Stomach smooth muscle (tissue), 2 donors: ENCODE data around the gene ZDHHC11.
"Not testable (repeated sequence)": the region's sequence is repeated elsewhere in the genome, so short reads cannot be mapped to it uniquely, and the experiment has no call there.

Experiments
- H3K27ac ChIP-seq: one replicate; pipeline ENCODE4 v1.7.0; 2013; ENCODE audit warnings: mild to moderate bottlenecking, low read length, inconsistent platforms
- H3K27me3 ChIP-seq, 2 donors: one replicate each; pipeline ENCODE4 v1.7.0; 2013; ENCODE audit warnings: low read length in 2 of 2; ENCODE audit not compliant: insufficient read depth in 2 of 2, control insufficient read depth in 1 of 2
- H3K36me3 ChIP-seq, 2 donors: one replicate each; pipeline ENCODE4 v1.7.0; 2013; ENCODE audit warnings: low read length in 2 of 2; ENCODE audit not compliant: control insufficient read depth in 2 of 2, insufficient read depth in 2 of 2
- H3K4me1 ChIP-seq: one replicate; pipeline ENCODE4 v1.7.0; 2013; ENCODE audit warnings: low read length; ENCODE audit not compliant: control insufficient read depth, insufficient read depth
- H3K4me3 ChIP-seq, 2 donors: one replicate each; pipeline ENCODE4 v1.7.0; 2013; ENCODE audit warnings: low read length in 2 of 2
- H3K9ac ChIP-seq, 2 donors: one replicate each; pipeline ENCODE4 v1.7.0; 2013; ENCODE audit warnings: low read length in 2 of 2, mild to moderate bottlenecking in 1 of 2
- H3K9me3 ChIP-seq, 2 donors: one replicate each; pipeline ENCODE4 v1.7.0; 2013; ENCODE audit warnings: low read length in 2 of 2; ENCODE audit not compliant: control insufficient read depth in 2 of 2
- donor health status: healthy.
- donor health status: Pancreatic carcinoma.

ZDHHC11 gene

GRCh38 chr5:757931-758697 lies 92.7 kb downstream of the ZDHHC11 start:
- Histone ChIP-seq H3K27me3 (no peaks in the 10 kb centered on the region), H3K4me3 (peak overlapping the region in 1 of 2 donors; percentile 60), H3K9me3 (no peaks in the 10 kb centered on the region), H3K36me3 (no peaks in the 10 kb centered on the region), H3K9ac (peak overlapping the region in 1 of 2 donors; percentile 13), H3K4me1 (peaks cover 34% of the 10 kb centered on the region), H3K27ac (peak overlapping the region; percentile 67)

GRCh38 chr5:757346-757930 lies 93.3 kb downstream of the ZDHHC11 start:
- peak overlapping the region in 1 of 2 donors; percentile 29 for H3K4me3 ChIP-seq
- no peaks in the 10 kb centered on the region for H3K9me3 ChIP-seq
- H3K27me3 ChIP-seq: no peaks in the 10 kb centered on the region
- H3K36me3 ChIP-seq: no peaks in the 10 kb centered on the region
- no peak overlapping the region for H3K27ac ChIP-seq
- H3K9ac ChIP-seq: no peak overlapping the region
- H3K4me1 ChIP-seq: peaks cover 34% of the 10 kb centered on the region

DNA sequence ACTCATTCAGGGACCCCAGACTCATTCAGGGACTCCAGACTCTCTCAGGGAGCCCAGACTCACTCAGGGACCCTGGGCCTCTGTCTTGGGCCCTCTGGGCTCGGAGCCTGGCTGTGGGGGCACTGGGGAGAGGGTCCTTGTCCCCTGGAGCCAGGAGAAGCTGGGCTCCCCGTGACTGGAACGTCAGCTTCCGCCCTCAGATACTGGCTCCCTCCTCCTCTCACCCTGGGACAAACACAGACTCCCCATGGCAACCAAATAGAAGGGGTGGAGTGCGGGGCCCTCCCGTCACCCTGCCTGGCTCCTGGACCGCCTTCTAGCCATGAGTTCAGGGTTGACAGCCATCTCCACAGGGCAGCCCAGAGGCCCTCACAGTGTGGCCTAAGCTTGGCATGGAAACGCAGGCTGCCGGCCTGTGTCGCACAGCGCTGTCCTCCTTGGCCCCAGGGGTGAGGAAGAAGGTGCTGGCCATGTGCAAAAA lies 93.9 kb downstream of the ZDHHC11 start:
- H3K9me3 ChIP-seq: no peaks in the 10 kb centered on the region
- H3K9ac ChIP-seq: peak overlapping the region; percentile 36 to 48
- peaks cover 34% of the 10 kb centered on the region for H3K4me1 ChIP-seq
- H3K4me3 ChIP-seq: peak overlapping the region in 1 of 2 donors; percentile 35
- no peak overlapping the region for H3K27ac ChIP-seq
- H3K36me3 ChIP-seq: no peaks in the 10 kb centered on the region
- no peaks in the 10 kb centered on the region for H3K27me3 ChIP-seq

DNA sequence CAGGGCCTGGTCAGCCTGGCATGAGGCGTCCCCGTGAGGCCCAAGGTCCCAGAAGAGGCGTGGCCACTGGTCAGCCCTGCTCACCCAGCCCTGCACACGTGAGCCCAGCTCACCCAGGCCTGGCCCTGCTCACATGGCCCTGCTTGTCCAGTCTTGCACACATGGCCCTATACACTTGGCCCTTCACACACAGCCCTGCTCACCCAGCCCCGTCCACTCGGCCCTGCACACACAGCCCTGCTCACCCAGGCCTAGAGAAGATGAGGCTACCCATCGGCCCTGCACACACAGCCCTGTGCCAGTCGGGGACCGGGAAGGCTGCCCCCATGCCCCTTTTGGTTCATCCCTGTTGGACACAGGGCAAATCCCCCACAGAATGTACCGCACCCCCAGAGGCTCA lies 94.6 kb downstream of the ZDHHC11 start:
- H3K4me3 ChIP-seq: no peak overlapping the region
- no peak overlapping the region for H3K9ac ChIP-seq
- no peak overlapping the region for H3K27ac ChIP-seq
- H3K4me1 ChIP-seq: peaks cover 34% of the 10 kb centered on the region
- no peaks in the 10 kb centered on the region for H3K36me3 ChIP-seq
- H3K9me3 ChIP-seq: no peaks in the 10 kb centered on the region
- no peaks in the 10 kb centered on the region for H3K27me3 ChIP-seq

DNA sequence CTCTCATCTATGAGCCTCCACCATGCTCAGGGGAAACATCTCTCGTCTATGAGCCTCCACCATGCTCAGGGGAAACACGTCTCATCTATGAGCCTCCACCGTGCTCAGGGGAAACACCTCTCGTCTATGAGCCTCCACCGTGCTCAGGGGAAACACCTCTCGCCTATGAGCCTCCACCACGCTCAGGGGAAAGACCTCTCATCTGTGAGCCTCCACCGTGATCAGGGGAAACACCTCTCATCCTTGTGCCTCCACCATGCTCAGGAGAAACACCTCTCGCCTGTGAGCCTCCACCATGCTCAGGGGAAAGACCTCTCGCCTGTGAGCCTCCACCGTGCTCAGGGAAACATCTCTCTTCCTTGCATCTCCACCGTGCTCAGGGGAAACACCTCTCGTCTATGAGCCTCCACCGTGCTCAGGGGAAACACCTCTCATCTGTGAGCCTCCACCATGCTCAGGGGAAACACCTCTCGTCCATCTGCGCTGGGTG lies 96.6 kb downstream of the ZDHHC11 start:
- H3K36me3 ChIP-seq, H3K27me3 ChIP-seq, H3K4me3 ChIP-seq: not testable (repeated sequence)

DNA sequence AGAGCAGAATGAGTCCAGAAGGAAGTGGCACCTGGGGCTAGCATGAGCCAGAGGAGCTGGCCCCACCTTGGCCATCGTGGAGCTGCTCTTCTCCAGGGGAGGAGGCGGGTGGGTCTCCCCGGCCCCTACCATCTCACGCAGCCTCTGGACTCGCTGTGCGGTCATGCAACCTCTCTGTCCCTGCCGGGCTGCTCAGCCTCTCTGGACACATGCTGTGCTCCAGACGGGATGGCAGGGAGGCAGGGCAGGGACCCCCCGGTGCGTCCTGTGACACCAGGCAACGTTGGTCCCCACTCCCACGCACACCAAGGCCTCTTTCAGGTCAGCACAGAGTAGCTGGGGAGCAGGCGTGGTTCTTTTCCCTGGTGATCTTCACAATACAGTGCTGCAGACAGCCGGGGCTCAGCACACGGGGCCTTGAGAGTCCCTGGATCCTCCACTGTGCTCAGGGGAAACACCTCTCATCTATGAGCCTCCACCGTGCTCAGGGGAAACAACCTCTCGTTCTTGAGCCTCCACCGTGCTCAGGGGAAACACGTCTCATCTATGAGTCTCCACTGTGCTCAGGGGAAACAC lies 97.1 kb downstream of the ZDHHC11 start:
- not testable (repeated sequence) for H3K9ac ChIP-seq, H3K27ac ChIP-seq, H3K9me3 ChIP-seq, H3K36me3 ChIP-seq, H3K27me3 ChIP-seq, H3K4me3 ChIP-seq
- peaks cover 21% of the 10 kb centered on the region for H3K4me1 ChIP-seq

More for the DNA sequence above, 96.6 kb downstream of the ZDHHC11 start:
- not testable (repeated sequence) for H3K9ac ChIP-seq, H3K27ac ChIP-seq, H3K9me3 ChIP-seq
- H3K4me1 ChIP-seq: peaks cover 27% of the 10 kb centered on the region

- H3K4me3 ChIP-seq, H3K36me3 ChIP-seq, H3K27ac ChIP-seq, H3K27me3 ChIP-seq, H3K9ac ChIP-seq, H3K9me3 ChIP-seq: not testable (repeated sequence)
- peaks cover 11% of the 10 kb centered on the region for H3K4me1 ChIP-seq
Measured at GRCh38 chr5:752532-753115, 98.2 kb downstream of the ZDHHC11 start.

- H3K27ac ChIP-seq, H3K9me3 ChIP-seq, H3K36me3 ChIP-seq, H3K4me1 ChIP-seq, H3K9ac ChIP-seq, H3K4me3 ChIP-seq, H3K27me3 ChIP-seq: not testable (repeated sequence)
Measured at GRCh38 chr5:751992-752391, 98.8 kb downstream of the ZDHHC11 start.

- no peaks in the 10 kb centered on the region for H3K9me3 ChIP-seq
- H3K27ac ChIP-seq: no peak overlapping the region
- no peak overlapping the region for H3K9ac ChIP-seq
- no peaks in the 10 kb centered on the region for H3K36me3 ChIP-seq
- H3K27me3 ChIP-seq: no peaks in the 10 kb centered on the region
- H3K4me1 ChIP-seq: no peaks in the 10 kb centered on the region
- H3K4me3 ChIP-seq: no peak overlapping the region
Measured at GRCh38 chr5:751496-751895, 99.3 kb downstream of the ZDHHC11 start.

GRCh38 chr5:750226-750625 lies 100.6 kb downstream of the ZDHHC11 start:
- H3K27ac ChIP-seq, H3K4me3 ChIP-seq, H3K27me3 ChIP-seq, H3K9me3 ChIP-seq, H3K4me1 ChIP-seq, H3K36me3 ChIP-seq, H3K9ac ChIP-seq: not testable (repeated sequence)
